Karpas-422 (cell line): Measurements from ENCODE around the gene ITGAL. TPM values are rescaled to one million over a fixed set of nuclear protein-coding genes. Genes with fewer than 3 reads are reported as not detected.

Experiments
- DNase-seq: peaks from one replicate; pipeline ENCODE4 v3.0.0-alpha.2; 2015
- H2AFZ ChIP-seq: fragments of 200-600 bp; sonication (generic); 2 replicates; pipeline ENCODE4 v1.6.1; 2014; ENCODE audit warnings: antibody characterized with exemption, low read length, mixed read lengths
- H3K27ac ChIP-seq: fragments of 200-600 bp; sonication (generic); 2 replicates; pipeline ENCODE4 v1.5.1; 2014; ENCODE audit warnings: mild to moderate bottlenecking, low read length, moderate library complexity
- H3K27me3 ChIP-seq: fragments of 200-600 bp; sonication (generic); 2 replicates; pipeline ENCODE4 v1.6.1; 2014; ENCODE audit warnings: low read length, mixed read lengths
- H3K36me3 ChIP-seq: fragments of 200-600 bp; sonication (generic); 2 replicates; pipeline ENCODE4 v1.6.1; 2014; ENCODE audit warnings: low read length, mixed read lengths; ENCODE audit not compliant: insufficient read depth
- H3K4me1 ChIP-seq: fragments of 200-600 bp; sonication (generic); 2 replicates; pipeline ENCODE4 v1.6.1; 2014; ENCODE audit warnings: mild to moderate bottlenecking, low read length, mixed read lengths
- H3K4me2 ChIP-seq: fragments of 200-600 bp; sonication (generic); 2 replicates; pipeline ENCODE4 v1.6.1; 2014; ENCODE audit warnings: low read length, low read depth, mild to moderate bottlenecking; ENCODE audit not compliant: poor library complexity, severe bottlenecking
- H3K4me3 ChIP-seq: fragments of 200-600 bp; sonication (generic); 2 replicates; pipeline ENCODE4 v1.5.1; 2014; ENCODE audit warnings: mild to moderate bottlenecking, antibody characterized with exemption, low read length, mixed read lengths
- H3K79me2 ChIP-seq: fragments of 200-600 bp; sonication (generic); 2 replicates; pipeline ENCODE4 v1.6.1; 2014; ENCODE audit warnings: mild to moderate bottlenecking, low read length, mixed read lengths
- H3K9ac ChIP-seq: fragments of 200-600 bp; sonication (generic); 2 replicates; pipeline ENCODE4 v1.6.0; 2014; ENCODE audit warnings: low read length
- H3K9me2 ChIP-seq: fragments of 200-600 bp; sonication (generic), shearing (Covaris generic); replicated peaks from 2 replicates; pipeline ENCODE4 v1.6.0; 2014; ENCODE audit warnings: mild to moderate bottlenecking, low read length, moderate library complexity; ENCODE audit not compliant: insufficient read depth
- H3K9me3 ChIP-seq: fragments of 300-700, 200-600 bp; sonication (generic); 2 replicates; pipeline ENCODE4 v1.6.1; 2014; ENCODE audit warnings: low read length, mixed read lengths
- H4K20me1 ChIP-seq: fragments of 200-600 bp; sonication (generic); 2 replicates; pipeline ENCODE4 v1.6.1; 2014; ENCODE audit warnings: mild to moderate bottlenecking, antibody characterized with exemption, low read length, low read depth; ENCODE audit not compliant: insufficient read depth
- total RNA-seq: library from RNA; depleted of rRNA; stranded (reverse); fragments of >200 nt; shearing (Covaris generic); gene quantifications from 2 replicates; pipeline ENCODE4 v1.2.3, GENCODE V29; 2014; ENCODE audit warnings: low replicate concordance

ITGAL gene
- total RNA-seq, 1 experiment from 2014 or later = 0.07 TPM

- Histone ChIP-seq H3K4me2 (peak overlapping the region; percentile 23), H3K9ac (no peak overlapping the region), H4K20me1 (peaks cover 17% of the 10 kb centered on the region), H3K36me3 (peaks cover 11% of the 10 kb centered on the region; the same call in 1 of the 2 replicates), H3K9me2 (no peaks in the 10 kb centered on the region), H3K27ac (no peak overlapping the region), H3K4me3 (no peak overlapping the region), H3K79me2 (peaks cover 15% of the 10 kb centered on the region), H2AFZ (no peak overlapping the region), H3K9me3 (no peaks in the 10 kb centered on the region), H3K4me1 (peaks cover 30% of the 10 kb centered on the region), H3K27me3 (no peaks in the 10 kb centered on the region)
- DNase-seq = peak; percentile 65
Observed at GRCh38 chr16:30439720-30440348, 32.7 kb upstream of the ITGAL start.

DNA sequence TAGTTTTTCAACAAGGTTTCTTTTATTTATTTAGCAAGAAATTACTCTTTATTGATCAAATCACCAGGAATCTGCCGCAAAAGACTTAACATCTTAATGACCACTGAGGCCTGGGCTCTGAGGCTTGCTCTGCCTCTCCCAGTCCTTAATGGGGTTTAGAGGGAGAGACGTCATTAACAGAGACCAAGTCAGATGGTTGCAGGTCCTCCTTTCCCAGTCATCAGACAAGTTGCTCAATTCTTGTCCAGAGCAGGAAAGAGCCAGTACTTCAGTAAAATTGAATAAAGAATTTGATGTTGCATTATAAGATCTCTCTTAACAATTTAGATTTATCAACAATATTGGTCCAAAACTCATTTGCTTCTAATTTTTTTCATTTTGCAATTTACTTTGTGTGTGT is 28.9 kb upstream of the ITGAL start:
- no peak overlapping the region for H3K9ac ChIP-seq

DNA sequence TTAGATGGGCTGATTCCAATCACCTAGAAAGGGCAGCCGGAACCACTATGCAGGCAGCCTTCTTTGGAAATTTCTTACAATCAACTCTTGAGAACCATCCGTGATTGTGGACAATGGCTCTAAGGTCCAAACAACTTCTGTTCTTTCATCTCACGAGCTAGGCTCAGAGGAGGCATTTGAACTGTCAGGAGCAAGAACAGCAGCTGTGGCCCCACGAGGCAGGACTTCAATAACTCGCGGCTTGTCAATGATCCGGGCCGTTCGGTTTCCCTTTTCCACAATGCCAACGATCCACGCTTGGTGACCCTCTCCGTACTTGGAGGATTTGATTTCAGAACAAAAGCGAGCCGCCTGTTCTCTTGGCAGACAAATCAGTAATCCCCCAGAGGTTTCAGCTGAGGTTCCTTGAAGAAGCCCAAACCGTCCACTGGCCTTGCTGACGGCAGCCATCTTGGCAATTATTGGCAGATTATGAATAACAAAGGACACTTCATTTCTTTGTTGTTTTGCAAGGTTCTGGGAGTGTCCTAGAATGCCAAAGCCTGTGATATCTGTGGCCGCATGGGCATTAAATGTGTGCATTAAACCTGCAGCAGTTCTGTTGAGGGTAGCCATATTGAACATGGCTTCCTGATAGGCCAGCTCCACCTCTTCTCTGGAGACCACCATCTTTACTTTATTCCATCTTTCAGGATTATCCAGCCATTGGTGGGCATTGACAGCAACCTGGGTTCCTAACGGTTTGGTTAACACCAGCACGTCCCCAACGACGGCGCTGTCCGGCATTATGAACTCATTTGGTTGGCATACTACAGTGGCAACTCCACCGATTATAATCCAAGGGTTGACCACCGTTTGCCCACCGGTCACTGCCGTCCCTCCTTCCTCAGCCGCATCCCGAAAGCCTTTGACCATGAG is 28.1 kb upstream of the ITGAL start:
- H3K9ac ChIP-seq = peak overlapping the region; percentile 99
- peaks cover 22% of the 10 kb centered on the region for H4K20me1 ChIP-seq
- H3K4me1 ChIP-seq = peaks cover 34% of the 10 kb centered on the region
- no peak overlapping the region for H3K27ac ChIP-seq
- no peaks in the 10 kb centered on the region for H3K27me3 ChIP-seq
- H3K4me3 ChIP-seq = peak overlapping the region; percentile 89
- H3K9me3 ChIP-seq = no peaks in the 10 kb centered on the region
- no peak for DNase-seq
- H3K36me3 ChIP-seq = peaks cover 11% of the 10 kb centered on the region; the same call in 1 of the 2 replicates
- no peak overlapping the region for H2AFZ ChIP-seq
- H3K79me2 ChIP-seq = peaks cover 23% of the 10 kb centered on the region
- H3K9me2 ChIP-seq = no peaks in the 10 kb centered on the region
- H3K4me2 ChIP-seq = peak overlapping the region; percentile 97

More for the DNA sequence above, 28.9 kb upstream of the ITGAL start:
- peak overlapping the region; percentile 97 for H3K4me2 ChIP-seq
- peaks cover 39% of the 10 kb centered on the region for H3K4me1 ChIP-seq
- H3K79me2 ChIP-seq = peaks cover 23% of the 10 kb centered on the region
- no peaks in the 10 kb centered on the region for H3K9me2 ChIP-seq
- H3K27ac ChIP-seq = no peak overlapping the region
- no peak overlapping the region for H3K4me3 ChIP-seq
- H3K27me3 ChIP-seq = no peaks in the 10 kb centered on the region
- H2AFZ ChIP-seq = no peak overlapping the region
- H3K36me3 ChIP-seq = peaks cover 11% of the 10 kb centered on the region; the same call in 1 of the 2 replicates
- H3K9me3 ChIP-seq = no peaks in the 10 kb centered on the region
- H4K20me1 ChIP-seq = peaks cover 22% of the 10 kb centered on the region
- no peak for DNase-seq

GRCh38 chr16:30445149-30445407 is 27.5 kb upstream of the ITGAL start:
- Histone ChIP-seq H2AFZ (peak overlapping the region; percentile 98; the same call in 1 of the 2 replicates), H3K9ac (peak overlapping the region; percentile 99), H3K27me3 (no peaks in the 10 kb centered on the region), H3K79me2 (peaks cover 23% of the 10 kb centered on the region), H3K4me1 (peaks cover 29% of the 10 kb centered on the region), H3K27ac (peak overlapping the region; percentile 75), H3K4me3 (peak overlapping the region; percentile 89), H3K9me3 (no peaks in the 10 kb centered on the region), H3K4me2 (peak overlapping the region; percentile 97), H4K20me1 (peaks cover 22% of the 10 kb centered on the region), H3K9me2 (no peaks in the 10 kb centered on the region), H3K36me3 (peaks cover 11% of the 10 kb centered on the region; the same call in 1 of the 2 replicates)
- DNase-seq = no peak

DNA sequence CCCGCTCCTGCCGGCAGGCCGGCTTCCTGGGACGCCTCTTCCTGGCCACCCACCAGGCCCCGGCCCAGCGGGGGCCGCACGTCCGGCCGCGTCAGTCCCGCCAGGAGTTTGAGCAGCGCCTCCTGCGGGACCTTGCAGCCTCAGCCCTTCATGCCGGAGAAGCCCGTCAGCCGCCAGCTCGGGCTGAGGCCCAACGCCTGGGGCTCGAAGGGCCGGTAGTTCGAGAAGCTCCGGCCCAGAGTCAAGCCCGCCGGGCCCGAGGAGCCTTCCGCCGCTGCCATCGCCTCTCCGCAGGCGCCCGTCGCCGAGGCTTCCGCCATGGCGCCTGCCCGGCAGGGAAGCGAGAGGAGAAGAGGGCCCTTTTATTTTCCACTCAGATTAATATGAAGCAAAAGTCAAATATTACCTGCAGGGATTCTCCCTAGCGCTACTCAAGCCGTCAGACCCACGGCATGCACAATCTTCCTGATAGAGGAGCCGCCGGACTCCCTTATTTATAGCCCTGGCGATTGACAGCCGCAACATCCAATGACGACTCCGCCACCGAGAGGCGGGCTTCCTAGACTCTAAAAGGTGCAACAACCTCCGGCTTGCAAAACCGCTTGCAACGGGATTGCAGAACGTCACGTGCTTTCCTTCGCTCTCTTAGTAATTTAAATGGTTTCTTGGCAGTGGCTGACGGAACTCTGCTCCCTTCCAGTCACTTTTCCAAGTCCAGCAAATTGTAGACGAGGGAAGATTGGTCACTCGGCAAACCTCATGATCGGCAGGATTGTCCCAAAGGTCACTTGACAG is 26.9 kb upstream of the ITGAL start, which contains the start of gene SEPHS2:
Gene SEPHS2, minus strand, starts transcription at position 467 of the 795 bp plus-strand sequence. Its CDS starts 147 bp downstream, at position 320.
- peaks cover 11% of the 10 kb centered on the region; the same call in 1 of the 2 replicates for H3K36me3 ChIP-seq
- peak; percentile 99 for DNase-seq
- peak within 1 kb of the TSS; percentile 98 for H2AFZ ChIP-seq
- H3K9ac ChIP-seq = peak within 1 kb of the TSS; percentile 99
- H3K27me3 ChIP-seq = no peaks in the 10 kb centered on the region
- peak within 1 kb of the TSS; percentile 89 for H3K4me3 ChIP-seq
- H3K4me2 ChIP-seq = peak within 1 kb of the TSS; percentile 97
- H3K79me2 ChIP-seq = peaks cover 23% of the 10 kb centered on the region
- no peaks in the 10 kb centered on the region for H3K9me3 ChIP-seq
- no peaks in the 10 kb centered on the region for H3K9me2 ChIP-seq
- H3K27ac ChIP-seq = peak within 1 kb of the TSS; percentile 75
- H4K20me1 ChIP-seq = peaks cover 22% of the 10 kb centered on the region
- peaks cover 23% of the 10 kb centered on the region for H3K4me1 ChIP-seq

DNA sequence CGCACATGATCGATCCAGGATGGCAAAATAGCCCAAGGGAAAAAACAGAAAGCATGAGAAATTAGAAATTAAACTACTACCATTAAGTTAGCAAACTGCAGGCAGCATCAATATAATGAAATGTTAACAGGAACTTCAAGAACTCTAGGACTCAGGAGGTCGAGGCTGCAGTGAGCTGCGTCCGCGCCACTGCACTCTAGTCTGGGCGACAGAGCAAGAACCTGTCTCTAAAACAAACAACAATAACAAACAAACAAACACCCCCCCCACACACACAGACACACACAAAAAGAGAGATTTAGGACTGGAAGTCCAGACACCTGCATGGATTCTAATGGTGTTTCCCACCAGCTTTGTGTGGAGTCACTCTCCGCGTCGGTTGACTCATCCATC is 26.3 kb upstream of the ITGAL start:
- Histone ChIP-seq H4K20me1 (peaks cover 22% of the 10 kb centered on the region), H3K36me3 (peaks cover 11% of the 10 kb centered on the region; the same call in 1 of the 2 replicates), H2AFZ (peak overlapping the region; percentile 98), H3K79me2 (peaks cover 23% of the 10 kb centered on the region), H3K27me3 (no peaks in the 10 kb centered on the region), H3K4me2 (peak overlapping the region; percentile 97), H3K9ac (peak overlapping the region; percentile 99), H3K27ac (no peak overlapping the region), H3K4me3 (peak overlapping the region; percentile 89), H3K4me1 (peaks cover 23% of the 10 kb centered on the region), H3K9me2 (no peaks in the 10 kb centered on the region), H3K9me3 (no peaks in the 10 kb centered on the region)
- DNase-seq = no peak

- H3K4me2 ChIP-seq = no peak overlapping the region
- no peaks in the 10 kb centered on the region for H3K9me2 ChIP-seq
- no peak overlapping the region for H3K27ac ChIP-seq
- H3K4me3 ChIP-seq = no peak overlapping the region
- no peaks in the 10 kb centered on the region for H3K27me3 ChIP-seq
- peaks cover 22% of the 10 kb centered on the region for H4K20me1 ChIP-seq
- no peaks in the 10 kb centered on the region for H3K9me3 ChIP-seq
- H3K79me2 ChIP-seq = peaks cover 23% of the 10 kb centered on the region
- no peak for DNase-seq
- no peak overlapping the region for H3K9ac ChIP-seq
- H3K4me1 ChIP-seq = peaks cover 23% of the 10 kb centered on the region
- peaks cover 11% of the 10 kb centered on the region; the same call in 1 of the 2 replicates for H3K36me3 ChIP-seq
- no peak overlapping the region for H2AFZ ChIP-seq
Observed at GRCh38 chr16:30447512-30448226, 24.9 kb upstream of the ITGAL start.
